ENCODE data around the gene EEFSEC.

The EEFSEC gene

DNA sequence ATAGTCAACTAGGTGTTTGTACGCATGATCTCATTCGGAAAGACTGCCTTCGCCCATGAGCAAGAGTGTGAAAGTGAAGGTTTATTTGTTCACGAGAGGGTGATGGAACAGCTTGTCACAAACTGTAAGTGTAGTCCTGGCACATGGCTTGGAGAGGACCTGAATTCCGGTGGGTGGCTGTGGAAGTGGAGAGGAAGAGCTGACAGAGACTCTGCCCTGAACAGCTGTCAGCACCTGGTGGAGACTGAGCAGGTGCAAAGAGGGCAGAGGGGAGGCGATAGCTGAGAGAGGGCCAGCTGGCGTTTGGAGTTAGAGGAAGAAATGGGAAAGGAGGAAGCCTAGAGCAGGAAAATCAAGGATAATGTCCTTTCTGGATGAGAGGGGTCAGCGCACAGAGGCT is 155.7 kb downstream of the EEFSEC start:
- Histone ChIP-seq H3K36me3 (replicated peaks; ENCODE audit: insufficient read depth, low read length) (no peaks in the 10 kb centered on the region; the same call in 1 of the 2 replicates), H3K9me3 (replicated peaks; ENCODE audit: insufficient read depth, low read length) (no peaks in the 10 kb centered on the region), H2AFZ (ENCODE audit: low read length) (no peak overlapping the region), H3F3A (ENCODE audit: insufficient read depth, low read length) (no peaks in the 10 kb centered on the region), H3K4me3 (ENCODE audit: low read length) (no peak overlapping the region), H3K27ac (ENCODE audit: low read length) (no peak overlapping the region), H3K4me2 (ENCODE audit: low read depth, low read length) (no peak overlapping the region), H3K9me2 (replicated peaks; ENCODE audit: insufficient read depth, low read length) (no peaks in the 10 kb centered on the region), H3K79me2 (ENCODE audit: low read length) (no peaks in the 10 kb centered on the region), H3K9ac (ENCODE audit: low read length) (no peak overlapping the region), H3K27me3 (replicated peaks; ENCODE audit: insufficient read depth, low read length) (no peaks in the 10 kb centered on the region), H3K4me1 (ENCODE audit: low read length) (no peaks in the 10 kb centered on the region), H4K20me1 (ENCODE audit: insufficient read depth, low read length) (no peaks in the 10 kb centered on the region)
- no peak for DNase-seq
- TF ChIP-seq EZH2phosphoT487 (IDR thresholded peaks at IDR 0.05; ENCODE audit: low read length): no peak
- TF ChIP-seq EZH2 (optimal IDR thresholded peaks at IDR 0.05; ENCODE audit: low read depth, low read length): no peak
- TF ChIP-seq, protein P1, sequence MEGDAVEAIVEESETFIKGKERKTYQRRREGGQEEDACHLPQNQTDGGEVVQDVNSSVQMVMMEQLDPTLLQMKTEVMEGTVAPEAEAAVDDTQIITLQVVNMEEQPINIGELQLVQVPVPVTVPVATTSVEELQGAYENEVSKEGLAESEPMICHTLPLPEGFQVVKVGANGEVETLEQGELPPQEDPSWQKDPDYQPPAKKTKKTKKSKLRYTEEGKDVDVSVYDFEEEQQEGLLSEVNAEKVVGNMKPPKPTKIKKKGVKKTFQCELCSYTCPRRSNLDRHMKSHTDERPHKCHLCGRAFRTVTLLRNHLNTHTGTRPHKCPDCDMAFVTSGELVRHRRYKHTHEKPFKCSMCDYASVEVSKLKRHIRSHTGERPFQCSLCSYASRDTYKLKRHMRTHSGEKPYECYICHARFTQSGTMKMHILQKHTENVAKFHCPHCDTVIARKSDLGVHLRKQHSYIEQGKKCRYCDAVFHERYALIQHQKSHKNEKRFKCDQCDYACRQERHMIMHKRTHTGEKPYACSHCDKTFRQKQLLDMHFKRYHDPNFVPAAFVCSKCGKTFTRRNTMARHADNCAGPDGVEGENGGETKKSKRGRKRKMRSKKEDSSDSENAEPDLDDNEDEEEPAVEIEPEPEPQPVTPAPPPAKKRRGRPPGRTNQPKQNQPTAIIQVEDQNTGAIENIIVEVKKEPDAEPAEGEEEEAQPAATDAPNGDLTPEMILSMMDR (IDR thresholded peaks at IDR 0.05; ENCODE audit: low read length): no peak

DNA sequence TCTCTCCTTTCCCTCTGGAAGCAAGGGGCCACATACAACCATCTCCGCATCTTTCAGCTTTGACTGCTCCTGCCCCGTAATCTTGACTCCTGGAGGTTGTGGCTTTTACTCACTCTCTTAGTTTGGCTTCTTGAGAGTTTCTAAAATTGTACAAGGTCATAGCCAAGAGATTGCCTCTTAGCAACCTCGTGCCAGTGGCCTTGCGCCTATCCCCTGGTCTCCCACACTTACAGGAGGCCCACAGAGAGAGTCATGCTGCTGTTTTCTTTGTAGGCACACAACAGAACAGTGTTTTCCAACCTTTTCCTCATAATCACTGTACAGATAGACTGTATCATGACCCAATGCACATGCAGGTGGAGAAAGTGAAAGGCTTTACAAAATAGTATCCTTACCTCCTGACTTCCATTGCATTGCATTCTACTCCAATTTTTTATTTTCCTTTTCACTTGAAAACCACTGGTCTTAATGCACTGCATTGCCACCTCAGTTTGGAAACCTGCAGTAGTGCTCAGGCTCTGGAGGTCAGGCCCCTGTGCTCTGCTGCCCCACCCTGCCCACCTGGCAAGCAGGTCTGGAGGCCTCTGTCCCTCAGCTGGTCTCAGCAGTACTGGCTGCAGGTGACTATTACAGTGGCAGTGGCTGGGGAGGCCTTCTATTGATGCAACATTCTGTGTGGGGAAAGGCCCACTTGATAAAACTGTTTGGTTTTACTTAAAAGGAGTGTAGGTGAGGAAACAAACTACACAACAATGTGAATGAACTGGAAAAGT is 157.2 kb downstream of the EEFSEC start:
- H3K27ac ChIP-seq (ENCODE audit: low read length): no peak overlapping the region
- no peak overlapping the region for H3K4me3 ChIP-seq (ENCODE audit: low read length)
- DNase-seq: no peak
- no peaks in the 10 kb centered on the region for H4K20me1 ChIP-seq (ENCODE audit: insufficient read depth, low read length)
- H3K27me3 ChIP-seq (replicated peaks; ENCODE audit: insufficient read depth, low read length): no peaks in the 10 kb centered on the region
- H3K9me3 ChIP-seq (replicated peaks; ENCODE audit: insufficient read depth, low read length): no peaks in the 10 kb centered on the region
- TF ChIP-seq EZH2phosphoT487 (IDR thresholded peaks at IDR 0.05; ENCODE audit: low read length) (no peak), EZH2 (optimal IDR thresholded peaks at IDR 0.05; ENCODE audit: low read depth, low read length) (no peak)
- TF ChIP-seq, protein P1 (IDR thresholded peaks at IDR 0.05; ENCODE audit: low read length): no peak
- H3F3A ChIP-seq (ENCODE audit: insufficient read depth, low read length): no peaks in the 10 kb centered on the region
- no peaks in the 10 kb centered on the region for H3K9me2 ChIP-seq (replicated peaks; ENCODE audit: insufficient read depth, low read length)
- no peak overlapping the region for H3K9ac ChIP-seq (ENCODE audit: low read length)
- H3K4me1 ChIP-seq (ENCODE audit: low read length): no peaks in the 10 kb centered on the region
- H3K79me2 ChIP-seq (ENCODE audit: low read length): no peaks in the 10 kb centered on the region
- H3K36me3 ChIP-seq (replicated peaks; ENCODE audit: insufficient read depth, low read length): no peaks in the 10 kb centered on the region; the same call in 1 of the 2 replicates
- no peak overlapping the region for H2AFZ ChIP-seq (ENCODE audit: low read length)
- H3K4me2 ChIP-seq (ENCODE audit: low read depth, low read length): no peak overlapping the region

DNA sequence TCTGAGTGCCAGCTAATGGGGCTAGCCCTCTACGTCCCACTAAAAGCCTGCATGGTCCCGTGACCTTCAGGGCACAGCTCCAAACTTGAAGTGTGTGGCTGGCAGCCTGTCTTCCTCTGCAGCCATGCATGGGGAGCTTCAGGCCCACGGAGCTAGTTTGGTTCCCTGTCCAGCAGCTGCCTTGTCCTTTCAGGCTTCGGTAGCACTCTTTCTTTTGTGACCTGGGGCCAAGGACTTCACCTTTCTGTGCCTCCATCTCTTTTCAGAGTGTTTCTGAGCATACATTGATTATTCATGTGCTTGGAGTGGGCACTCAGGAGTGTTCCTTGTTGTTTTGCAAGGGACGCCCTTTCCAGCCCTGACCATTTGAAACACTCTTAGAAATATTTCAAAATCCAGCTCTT is 158.2 kb downstream of the EEFSEC start:
- H2AFZ ChIP-seq (ENCODE audit: low read length): no peak overlapping the region
- no peaks in the 10 kb centered on the region for H3K9me3 ChIP-seq (replicated peaks; ENCODE audit: insufficient read depth, low read length)
- H3K9ac ChIP-seq (ENCODE audit: low read length): no peak overlapping the region
- H3K4me2 ChIP-seq (ENCODE audit: low read depth, low read length): no peak overlapping the region
- TF ChIP-seq, protein P1 (IDR thresholded peaks at IDR 0.05; ENCODE audit: low read length): no peak
- no peak for TF ChIP-seq EZH2phosphoT487 (IDR thresholded peaks at IDR 0.05; ENCODE audit: low read length)
- TF ChIP-seq EZH2 (optimal IDR thresholded peaks at IDR 0.05; ENCODE audit: low read depth, low read length): no peak
- no peaks in the 10 kb centered on the region for H4K20me1 ChIP-seq (ENCODE audit: insufficient read depth, low read length)
- H3K4me1 ChIP-seq (ENCODE audit: low read length): no peaks in the 10 kb centered on the region
- H3K79me2 ChIP-seq (ENCODE audit: low read length): no peaks in the 10 kb centered on the region
- H3K9me2 ChIP-seq (replicated peaks; ENCODE audit: insufficient read depth, low read length): no peaks in the 10 kb centered on the region
- no peaks in the 10 kb centered on the region for H3F3A ChIP-seq (ENCODE audit: insufficient read depth, low read length)
- H3K27me3 ChIP-seq (replicated peaks; ENCODE audit: insufficient read depth, low read length): no peaks in the 10 kb centered on the region
- H3K27ac ChIP-seq (ENCODE audit: low read length): no peak overlapping the region
- no peak for DNase-seq
- no peak overlapping the region for H3K4me3 ChIP-seq (ENCODE audit: low read length)
- H3K36me3 ChIP-seq (replicated peaks; ENCODE audit: insufficient read depth, low read length): no peaks in the 10 kb centered on the region; the same call in 1 of the 2 replicates

Data from MM.1S (cell line).